Hepatocyte (in vitro differentiated cells): ENCODE data around the gene DLGAP4.

Source experiments
- EZH2 ChIP-seq: fragments of 200-600 bp; sonication (generic); IDR thresholded peaks from 2 replicates; pipeline ENCODE4 v1.6.1; 2016; ENCODE audit warnings: antibody characterized with exemption, mild to moderate bottlenecking, borderline replicate concordance
- TF ChIP-seq, protein P1 (sequence below): fragments of 200-600 bp; sonication (generic); IDR thresholded peaks from 2 replicates; pipeline ENCODE4 v1.5.1; 2016; ENCODE audit warnings: antibody characterized with exemption, mild to moderate bottlenecking; ENCODE audit not compliant: poor library complexity

DNA sequence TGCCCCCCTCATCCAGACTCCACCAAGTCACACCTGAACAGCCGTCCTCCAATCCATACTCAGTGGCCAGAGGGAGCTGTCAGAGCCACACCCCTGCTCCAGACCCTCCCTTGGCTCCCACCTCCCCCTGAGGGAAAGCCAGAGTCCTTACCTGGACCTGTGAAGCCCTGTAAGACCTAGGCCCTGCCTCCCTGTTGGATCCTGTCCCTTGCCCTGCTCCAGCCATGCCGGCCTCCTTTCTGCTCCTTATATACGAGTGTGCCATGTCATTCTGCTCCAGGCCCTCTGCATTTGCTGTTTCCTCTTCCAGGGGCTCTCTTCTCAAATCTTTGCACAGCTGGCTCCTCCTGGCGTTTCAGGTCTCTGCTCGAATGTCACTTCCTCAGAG, 134.9 kb downstream of the DLGAP4 start:
- TF ChIP-seq, protein P1, sequence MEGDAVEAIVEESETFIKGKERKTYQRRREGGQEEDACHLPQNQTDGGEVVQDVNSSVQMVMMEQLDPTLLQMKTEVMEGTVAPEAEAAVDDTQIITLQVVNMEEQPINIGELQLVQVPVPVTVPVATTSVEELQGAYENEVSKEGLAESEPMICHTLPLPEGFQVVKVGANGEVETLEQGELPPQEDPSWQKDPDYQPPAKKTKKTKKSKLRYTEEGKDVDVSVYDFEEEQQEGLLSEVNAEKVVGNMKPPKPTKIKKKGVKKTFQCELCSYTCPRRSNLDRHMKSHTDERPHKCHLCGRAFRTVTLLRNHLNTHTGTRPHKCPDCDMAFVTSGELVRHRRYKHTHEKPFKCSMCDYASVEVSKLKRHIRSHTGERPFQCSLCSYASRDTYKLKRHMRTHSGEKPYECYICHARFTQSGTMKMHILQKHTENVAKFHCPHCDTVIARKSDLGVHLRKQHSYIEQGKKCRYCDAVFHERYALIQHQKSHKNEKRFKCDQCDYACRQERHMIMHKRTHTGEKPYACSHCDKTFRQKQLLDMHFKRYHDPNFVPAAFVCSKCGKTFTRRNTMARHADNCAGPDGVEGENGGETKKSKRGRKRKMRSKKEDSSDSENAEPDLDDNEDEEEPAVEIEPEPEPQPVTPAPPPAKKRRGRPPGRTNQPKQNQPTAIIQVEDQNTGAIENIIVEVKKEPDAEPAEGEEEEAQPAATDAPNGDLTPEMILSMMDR = no peak
- no peak for TF ChIP-seq EZH2
